Anterior cingulate cortex (tissue), 58 donors: Measurements from ENCODE around the gene HIGD2A.
A peak's percentile ranks its signal among the peaks of the same experiment; 100 is the strongest.
"Not testable (repeated sequence)": the region's sequence is repeated elsewhere in the genome, so short reads cannot be mapped to it uniquely, and the experiment has no call there.

Source experiments
- DNase-seq, 58 donors: peaks; one replicate each; lab custom pipeline; 2025; lab: John Stamatoyannopoulos, UW

The HIGD2A gene

DNA sequence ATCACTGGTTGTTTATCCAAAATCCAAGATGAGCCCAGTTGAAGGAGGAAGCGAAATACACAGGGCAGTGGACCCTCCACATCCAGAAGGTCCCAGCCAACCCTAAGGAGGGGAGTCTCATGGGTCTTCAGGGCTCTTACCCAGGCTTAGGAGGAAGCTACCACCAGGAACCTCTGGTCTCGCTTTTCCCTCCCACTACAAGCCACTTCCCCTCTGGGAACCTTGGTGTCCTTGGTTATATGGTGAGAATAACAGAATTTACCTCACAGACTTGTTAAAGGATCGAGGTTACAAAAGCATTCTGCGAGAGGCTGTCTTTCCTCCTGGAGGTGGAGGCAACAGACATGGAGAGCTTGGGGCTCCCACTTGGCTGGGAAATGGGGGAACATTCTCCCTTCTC lies 3.4 kb downstream of the HIGD2A start:
- DNase-seq: peak in 1 of 58 donors; percentile 3

DNA sequence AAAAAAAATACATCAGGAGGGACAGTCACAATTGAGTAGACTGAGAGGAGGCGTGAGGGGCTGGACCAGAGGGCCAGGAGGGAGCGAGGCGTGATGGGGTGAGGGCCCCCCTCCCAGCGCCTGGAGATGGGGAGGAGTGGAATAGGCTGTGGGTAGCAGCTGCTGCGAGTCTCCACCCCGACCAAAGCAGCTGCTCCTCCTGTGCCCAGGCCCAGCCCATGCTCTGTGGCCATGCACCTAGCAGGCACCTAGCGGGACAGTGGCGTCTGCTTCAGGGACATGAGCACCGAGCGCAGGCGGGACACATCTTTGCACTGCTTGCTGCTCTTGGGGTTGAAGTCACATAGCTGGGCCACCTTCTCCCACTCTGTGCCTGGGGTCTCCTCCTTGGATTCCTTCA lies 4.0 kb downstream of the HIGD2A start:
- DNase-seq: no peak

DNA sequence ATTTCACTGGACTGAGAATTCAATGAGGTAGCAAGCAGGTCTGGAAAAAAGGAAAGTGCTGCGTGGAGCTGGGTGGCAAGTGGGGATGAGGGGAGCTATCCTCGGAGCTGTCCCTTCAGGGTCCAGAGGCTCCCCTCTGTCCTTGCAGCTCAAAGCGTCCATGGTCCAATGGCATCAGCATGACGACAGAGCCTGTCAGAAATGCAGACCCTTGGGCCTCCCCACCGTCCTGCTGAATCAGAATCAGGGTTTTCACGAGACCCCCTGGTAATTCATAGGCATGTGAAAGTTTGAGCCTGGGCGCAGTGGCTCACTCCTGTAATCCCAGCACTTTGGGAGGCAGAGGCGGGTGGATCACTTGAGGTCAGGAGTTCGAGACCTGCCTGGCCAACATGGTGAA lies 5.5 kb downstream of the HIGD2A start:
- DNase-seq: no peak

DNA sequence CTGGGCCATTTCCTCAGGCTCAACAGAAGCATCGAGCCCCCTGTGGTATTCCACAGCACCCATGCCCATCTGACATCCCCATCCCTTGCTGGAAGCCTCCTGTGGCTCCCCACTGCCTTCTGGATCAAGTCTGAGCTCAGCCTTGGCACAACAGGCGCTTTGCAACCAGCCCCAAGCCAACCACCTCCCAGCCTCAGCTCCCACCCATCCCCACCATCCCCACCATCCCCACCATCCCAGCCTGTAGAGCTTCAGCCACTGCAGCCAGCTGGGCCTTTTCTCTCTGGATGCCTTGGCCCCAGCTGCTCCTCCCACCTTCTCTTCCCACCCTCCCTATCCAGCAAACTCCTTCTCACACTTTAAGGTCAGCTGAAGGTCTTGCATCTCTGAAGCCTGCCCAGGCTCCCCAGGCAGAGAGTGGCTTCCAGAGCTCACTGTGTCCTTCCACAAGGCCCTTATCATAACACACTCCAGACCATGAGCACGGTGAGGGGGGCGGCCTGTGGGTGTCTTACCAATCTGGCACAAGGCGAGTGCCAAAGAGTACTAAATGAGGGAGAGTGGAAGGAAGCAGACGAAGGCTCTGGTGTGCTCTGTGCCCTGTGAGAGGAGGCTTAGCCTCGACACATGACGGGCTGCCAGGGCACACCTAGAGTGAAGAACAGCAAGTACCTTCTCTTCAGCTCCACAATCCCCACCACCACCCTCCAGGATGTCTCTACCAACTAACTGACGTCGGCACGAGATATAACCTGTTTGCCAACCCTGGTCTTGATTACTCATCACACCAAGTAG lies 6.5 kb downstream of the HIGD2A start:
- no peak for DNase-seq

DNA sequence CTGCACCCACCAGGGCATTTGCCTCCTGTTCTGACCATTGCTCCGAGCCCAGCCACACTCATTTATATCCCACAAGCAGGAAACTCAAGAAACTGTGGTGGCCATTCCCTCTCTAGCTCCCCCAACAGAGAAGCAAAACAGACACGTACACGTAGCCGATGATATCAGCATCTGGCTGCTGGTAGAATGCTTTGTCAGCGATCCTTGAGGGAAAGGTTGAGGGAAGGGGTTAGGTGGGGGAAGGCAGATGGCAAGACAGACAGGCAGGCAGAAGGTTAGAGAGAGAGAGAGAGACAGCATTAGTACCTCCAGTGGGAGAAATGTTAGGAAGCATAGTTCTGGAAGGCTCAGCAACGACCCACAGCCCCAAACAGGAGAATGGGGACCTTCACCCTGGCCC lies 7.8 kb downstream of the HIGD2A start:
- DNase-seq: no peak

DNA sequence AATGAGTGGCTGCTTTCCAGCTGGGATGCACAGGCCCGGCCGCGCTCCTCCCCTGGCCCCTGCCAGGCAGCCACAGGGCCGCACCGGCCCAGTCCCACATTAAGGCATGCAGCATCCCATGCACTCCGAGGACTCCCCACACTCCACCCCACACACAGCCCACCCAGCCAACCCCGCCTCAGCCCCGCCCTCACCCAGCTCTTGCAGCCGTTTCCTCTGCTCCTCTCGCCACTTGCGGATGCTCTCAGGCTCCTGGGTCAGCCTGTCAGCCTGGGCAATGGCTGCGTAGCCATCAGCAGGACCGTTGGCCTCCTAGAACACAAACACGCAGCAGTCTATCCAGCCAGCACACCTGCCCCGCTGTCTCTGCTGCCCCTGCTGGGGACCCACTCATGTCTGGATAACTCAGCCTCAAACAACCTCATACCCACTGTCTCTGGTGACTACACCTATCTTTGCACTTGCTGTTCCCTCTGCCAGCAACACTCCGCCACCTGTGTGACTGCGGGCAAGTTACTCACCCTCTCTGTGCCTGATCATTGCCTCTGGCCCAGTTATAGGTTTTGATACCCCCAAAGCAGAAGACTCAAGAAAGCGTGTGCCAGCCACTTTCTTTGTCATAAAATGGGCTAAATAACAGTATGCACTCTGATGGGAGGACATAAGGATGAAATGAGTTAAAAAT lies 9.3 kb downstream of the HIGD2A start:
- DNase-seq: no peak

DNA sequence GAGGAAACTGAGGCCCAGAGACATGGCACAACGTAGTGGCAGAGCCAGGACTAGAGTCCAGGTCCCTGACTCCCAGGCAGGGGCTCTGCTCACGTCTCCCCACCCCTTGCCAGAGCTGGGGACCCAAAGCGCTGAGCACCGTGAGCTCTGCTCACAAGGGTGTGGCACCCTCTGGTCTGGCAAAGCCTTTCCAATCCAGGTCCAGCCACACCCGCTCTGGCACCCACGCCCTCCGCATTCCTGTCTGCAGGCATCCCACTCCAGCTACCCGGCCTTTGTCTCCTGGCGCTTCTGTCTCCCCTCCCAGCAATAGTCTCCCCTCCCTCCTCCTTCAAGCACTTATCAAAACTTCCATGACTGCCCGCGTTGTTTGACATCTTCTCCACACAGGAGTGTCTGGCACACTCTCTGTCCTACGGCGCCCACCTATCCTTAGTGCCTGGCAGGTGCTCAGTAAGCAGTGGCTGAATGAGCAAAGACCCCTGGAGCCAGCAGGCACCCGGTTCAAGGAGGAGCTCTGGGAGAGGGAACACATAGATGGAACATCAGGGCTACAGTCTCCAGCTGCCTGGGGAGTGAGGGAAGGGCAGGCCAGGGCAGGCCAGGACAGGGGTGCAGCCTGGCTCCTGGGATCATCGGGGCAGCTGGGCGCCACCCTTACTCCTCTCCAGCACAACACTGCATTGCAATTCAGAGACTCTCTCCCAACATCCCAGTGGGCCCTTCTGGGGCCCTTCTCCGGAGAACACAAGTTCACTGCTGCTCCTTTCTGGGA lies 12.0 kb downstream of the HIGD2A start:
- DNase-seq: no peak

DNA sequence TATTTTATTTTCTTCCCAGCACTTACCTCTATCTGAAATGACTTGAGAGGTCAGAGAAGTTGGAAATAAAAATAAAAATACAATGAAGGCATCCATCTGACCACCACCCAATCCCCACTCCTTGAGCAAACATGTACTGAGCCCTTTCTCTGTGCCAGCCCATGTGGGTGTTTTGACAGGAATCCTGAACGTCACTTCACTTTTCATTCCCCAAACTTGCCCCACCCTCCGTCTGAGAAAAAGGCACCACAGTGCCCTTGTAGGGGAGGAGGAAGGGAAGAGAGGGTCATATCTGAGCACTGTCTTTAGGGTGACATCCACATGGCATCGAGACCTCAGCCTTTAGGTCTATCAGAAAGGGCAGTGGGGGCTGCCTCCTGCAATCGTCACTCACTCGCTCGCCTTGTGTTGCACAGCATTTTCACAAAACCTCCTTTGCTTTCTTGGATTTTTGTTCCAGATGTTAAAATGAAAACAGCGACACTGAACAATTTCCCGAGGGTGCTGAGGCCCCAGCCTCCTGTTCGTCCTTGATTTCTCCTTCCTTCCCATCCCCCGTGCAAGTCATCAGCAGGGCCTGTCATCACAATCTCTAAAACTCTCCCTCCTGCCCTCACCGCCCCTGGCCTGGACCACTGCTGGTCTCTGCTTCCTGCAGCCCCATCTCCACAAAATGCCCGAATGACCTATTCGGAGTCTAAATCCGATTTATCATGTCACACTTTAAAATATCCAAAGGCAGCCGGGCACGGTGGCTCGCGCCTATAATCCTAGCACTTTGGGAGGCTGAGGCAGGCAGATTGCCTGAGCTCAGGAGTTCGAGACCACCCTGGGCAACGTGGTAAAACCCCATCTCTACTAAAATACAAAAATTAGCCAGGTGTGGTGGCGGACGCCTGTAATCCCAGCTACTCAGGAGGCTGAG lies 13.0 kb downstream of the HIGD2A start:
- no peak for DNase-seq

DNA sequence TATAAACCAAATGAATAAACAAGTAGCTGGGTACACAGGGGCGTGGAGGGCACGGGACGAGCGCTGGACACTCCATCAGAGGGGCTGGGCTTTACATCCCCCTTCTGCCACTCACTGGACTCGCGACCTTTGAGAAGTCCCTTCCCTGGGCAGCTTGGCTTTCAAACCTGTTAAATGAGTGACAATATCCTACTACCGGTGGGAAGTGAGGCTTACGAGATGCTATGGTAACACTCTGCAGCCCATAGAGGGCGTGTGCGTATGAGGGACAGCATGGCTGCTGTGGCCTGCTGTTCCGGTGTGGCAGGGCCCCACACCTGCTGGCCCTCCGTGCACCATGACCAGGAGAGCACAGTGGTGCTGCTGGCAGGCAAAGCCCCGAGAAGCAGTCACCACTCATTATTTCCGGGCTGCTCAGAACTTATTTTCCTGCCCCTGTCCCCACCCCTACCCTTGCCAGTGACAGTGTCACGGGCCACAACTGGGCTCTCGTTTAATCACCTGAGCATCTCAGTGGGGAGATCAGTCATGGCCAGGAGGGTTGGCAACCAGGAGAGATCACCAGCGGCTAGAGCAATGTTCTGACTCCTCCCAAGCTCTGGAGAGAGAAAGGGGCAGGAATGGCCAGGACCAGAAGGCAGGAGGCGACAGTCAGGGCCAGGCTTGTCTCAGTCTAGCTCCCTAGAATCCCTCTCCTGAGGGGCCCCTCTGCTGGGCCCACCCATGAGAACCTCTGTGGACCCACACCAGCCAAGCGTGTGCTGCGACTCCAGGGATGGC lies 17.3 kb downstream of the HIGD2A start:
- DNase-seq: no peak

DNA sequence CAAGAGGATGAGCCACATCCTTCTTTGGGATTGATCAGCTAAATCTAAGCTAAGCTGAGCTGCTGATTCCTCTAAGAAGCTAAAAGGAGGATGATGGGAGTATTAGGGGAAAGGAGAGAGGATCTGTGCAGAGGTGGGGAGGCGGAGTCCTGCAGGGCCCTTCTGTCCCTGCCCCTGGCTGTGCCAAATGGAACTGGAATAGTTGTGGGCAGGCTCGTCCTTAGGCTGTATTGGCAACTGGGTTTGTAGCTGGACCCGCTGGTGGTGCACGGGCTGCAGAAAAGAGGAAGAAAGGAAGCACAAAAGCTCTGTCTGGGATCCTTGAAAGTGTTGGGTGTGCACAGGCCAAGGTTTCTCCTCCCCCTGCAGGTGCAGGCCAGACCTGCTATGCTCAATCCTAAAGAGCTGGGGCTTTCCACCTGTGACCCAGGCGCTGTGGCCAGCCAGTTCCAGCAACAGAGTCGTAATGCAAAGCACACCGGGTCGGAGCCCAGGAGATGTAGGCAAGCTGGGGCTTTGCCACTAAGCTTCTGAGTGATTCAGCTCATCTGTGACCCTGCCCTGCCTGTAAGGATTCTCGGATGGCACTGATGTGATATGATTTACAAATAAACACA lies 18.0 kb downstream of the HIGD2A start:
- no peak for DNase-seq

DNA sequence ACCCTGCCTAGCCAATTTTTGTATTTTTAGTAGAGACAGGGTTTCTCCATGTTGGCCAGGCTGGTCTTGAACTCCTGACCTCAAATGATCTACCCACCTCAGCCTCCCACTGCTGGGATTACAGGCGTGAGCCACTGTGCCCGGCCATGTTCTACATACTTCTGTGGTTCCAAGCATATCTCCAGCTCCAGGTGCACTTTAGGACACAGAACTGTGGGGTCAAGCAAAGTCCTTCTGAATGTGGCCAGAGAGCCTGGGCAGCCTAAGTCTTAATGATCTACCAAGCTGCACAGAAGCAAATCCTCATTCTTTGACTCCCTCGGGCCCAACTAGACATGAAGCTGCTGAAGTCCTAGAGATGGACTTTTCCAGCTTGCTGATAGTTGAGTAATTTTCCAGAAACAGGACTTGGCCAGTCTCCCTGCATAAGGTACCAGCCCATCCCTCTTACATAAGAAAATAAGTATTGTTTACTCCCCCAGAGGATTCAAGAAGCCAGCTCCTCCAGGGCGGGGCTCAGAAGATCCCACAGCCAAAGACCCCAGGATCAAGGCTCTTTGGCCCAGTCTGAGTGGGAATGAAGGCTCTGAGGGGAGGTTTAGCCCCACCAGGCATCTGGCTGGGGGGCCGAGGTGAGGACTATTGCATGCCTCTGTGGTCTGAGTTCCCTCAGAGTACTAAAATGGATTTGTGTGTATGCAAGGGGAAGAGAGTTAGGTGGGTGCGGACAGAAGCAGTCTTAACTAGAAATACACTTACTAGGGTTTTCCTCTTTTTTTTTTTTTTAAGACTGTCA lies 19.1 kb downstream of the HIGD2A start:
- peak in 1 of 58 donors; percentile 14 for DNase-seq

DNA sequence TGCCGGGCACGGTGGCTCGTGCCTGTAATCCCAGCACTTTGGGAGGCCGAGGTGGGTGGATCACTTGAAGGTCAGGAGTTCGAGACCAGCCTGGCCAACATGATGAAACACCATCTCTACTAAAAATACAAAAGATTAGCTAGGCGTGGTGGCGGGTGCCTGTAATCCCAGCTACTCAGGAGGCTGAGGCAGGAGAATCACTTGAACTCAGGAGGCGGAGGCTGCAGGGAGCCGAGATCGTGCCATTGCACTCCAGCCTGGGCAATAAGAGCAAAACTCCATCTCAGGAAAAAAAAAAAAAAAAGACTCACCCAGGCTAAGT lies 19.7 kb downstream of the HIGD2A start:
- not testable (repeated sequence) for DNase-seq

DNA sequence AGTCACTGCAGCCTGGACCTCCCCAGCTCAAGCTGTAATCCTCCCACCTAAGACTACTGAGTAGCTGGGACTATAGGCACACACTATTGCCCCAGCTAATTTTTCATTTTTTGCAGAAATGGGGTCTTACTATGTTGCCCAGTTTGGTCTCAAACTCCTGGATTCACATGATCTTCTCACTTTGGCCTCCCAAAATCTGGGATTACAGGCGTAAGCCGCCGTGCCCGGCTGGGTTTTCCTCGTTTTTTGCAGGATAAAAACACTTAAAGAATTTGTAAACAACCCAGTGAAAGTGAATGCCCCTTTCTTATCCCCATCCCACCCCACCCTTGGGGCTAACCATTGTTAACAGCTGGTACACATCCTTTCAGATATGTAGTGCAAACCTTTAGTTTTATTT lies 20.0 kb downstream of the HIGD2A start:
- no peak for DNase-seq

DNA sequence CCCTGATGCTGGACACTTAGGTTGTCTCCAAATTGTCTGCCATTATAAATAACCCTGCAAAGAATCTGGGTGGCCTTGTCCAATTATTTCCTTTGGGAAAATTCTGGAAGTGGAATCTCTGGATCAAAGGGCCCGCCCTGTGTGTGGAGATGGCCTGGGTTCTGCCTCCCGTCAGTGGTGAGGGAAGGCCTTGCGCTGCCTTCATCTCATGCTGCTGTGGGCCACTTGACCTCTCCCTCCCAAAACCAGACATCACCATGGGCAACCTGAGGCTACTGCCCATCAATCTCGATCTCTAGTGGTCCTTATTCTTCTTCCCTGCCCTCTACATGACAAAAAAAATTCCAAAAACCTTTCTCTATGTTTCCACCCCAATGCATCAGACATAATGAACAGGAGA lies 21.2 kb downstream of the HIGD2A start:
- no peak for DNase-seq

DNA sequence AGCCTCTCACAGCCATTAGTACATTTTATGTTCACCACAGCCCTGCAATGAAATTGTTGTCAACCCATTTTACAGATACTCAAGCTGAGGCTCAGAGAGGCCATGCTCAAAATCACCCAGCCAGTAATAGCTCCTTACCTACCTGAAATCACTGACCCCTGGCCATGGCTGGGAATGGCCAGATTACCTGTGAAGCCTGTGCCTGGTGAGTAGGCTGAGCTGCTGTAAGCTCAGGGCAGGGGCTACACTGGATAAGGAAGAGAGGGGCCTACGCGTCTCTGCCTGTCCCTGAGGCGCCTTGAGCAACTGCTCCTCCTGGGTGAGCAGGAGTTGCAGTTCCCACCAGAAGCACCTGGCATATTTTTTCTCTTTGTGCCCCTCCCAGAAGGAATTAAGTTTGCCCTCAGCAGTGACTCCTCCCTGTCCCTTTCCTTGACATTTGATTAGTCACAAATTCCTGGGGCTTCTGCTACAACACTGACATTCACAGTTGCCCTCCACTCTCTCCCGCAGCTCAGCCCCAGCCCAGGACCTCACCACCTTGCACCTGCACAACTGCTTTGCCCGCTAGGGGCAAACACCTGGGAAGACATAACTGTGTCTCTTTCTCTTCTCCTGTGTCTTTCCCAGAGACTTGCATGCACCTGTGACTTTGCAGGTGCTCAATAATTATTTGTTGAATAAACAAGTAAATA lies 22.1 kb downstream of the HIGD2A start:
- no peak for DNase-seq

DNA sequence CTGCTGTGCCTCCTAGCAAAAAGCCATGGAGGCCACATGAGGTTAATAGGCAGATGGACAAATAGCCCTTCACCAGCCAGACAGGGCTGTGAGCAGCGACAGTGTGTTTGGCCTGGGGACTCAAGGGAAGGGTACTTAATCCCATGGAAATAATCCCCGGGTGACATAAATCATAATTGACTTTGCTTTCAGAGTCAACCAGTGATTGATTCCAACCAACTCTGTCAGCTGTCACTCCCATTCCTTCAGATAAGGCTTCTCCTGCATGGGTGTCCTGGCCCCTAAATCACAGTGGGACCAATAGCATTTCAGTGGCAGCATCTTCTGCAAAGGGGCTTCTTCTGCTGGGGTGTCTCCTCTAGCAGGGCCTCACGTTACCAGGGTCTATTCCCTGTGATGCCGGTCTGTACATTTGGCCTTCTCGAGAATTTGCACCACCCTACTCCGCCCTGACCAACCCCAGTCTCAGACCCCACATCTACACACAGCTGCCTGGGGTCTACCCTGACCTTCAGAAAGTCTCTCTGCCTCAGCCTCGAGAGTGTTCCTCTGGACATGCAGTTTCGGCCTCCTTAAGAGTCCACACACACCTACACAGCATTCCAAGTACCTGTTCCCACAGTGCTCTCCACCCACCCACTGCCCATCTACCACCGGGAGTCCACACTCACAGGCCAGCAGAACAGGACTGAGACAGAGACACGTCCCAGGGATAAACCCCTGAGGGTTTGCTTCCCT lies 24.1 kb downstream of the HIGD2A start:
- DNase-seq: no peak

DNA sequence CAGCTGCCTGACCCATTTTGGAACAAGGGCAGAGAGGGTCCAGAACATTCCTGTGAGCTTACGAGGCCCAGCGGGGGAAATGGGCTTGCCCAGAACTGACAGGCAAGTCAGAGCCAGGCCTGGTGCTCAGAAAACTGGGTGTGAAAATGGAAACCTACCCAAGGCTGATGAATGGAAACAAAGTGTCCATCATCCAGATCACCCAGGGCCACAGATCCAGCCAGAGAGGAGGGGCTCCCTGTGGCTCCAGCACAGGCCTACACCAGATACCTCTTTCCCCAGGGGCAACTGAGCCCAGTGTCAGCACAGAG lies 24.7 kb downstream of the HIGD2A start:
- peak in 2 of 58 donors; percentile 20 to 28 for DNase-seq
